ENCODE results near the gene IQSEC1.

The IQSEC1 gene

DNA sequence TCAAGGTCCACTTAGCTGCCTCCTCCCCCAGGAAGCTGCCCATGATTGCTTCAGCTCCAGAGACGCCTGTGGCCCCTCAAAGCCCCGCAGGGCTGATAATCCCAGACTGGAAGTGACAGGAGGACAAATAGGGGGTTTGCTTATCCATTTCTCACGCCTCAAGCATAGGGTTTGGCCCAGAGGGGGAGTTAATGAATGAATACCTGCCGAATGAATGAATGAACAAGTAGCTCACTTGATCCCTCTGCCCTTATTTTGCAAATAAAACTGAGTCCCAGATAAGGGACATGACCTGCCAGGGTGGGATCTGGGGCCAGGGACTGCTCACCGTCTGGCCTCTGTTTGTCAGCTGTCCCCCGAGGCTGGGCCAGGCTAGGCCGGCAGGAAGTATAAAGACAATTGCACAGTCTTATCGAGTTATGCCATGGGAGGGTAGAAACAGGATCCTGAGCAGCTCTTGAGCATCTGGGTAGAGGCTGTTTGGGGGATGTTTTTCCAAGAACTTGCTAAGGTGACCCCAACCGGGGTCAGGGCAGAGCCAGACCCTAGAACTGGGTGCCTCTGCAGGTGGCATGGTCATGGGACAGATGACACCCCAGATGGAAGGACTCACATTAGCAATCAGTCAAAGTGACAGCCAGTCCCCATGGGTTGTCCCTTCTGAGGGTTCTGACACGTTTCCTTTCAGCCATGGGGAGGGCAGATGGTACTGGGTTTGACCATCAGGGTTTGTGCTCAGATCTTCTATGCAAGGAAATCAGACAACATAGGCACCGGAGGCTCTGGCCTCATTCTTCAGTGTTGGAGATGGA is 45.0 kb downstream of the IQSEC1 start:
- no peak for DNase-seq (ENCODE audit: low spot score)

DNA sequence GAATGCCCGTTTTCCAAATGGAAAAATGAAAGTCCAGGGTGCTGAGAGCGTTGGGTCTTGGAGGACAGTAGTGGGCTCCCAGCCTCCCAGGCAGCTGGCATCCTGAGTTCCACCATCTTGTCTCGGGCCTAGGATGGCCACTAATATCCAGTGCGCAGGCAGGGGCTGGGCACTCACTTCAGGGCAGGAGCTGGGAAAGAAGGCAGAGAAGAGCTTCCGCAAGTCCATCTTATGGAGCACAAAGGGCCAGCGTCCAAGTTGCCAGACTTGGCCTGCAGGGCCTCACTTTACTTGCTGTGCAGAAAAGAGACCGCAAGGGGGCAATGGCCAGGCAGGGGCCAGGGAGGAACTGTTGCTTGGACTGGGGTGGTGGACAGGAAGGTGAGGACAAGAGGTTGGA is 46.1 kb downstream of the IQSEC1 start:
- DNase-seq (ENCODE audit: low spot score): no peak

DNA sequence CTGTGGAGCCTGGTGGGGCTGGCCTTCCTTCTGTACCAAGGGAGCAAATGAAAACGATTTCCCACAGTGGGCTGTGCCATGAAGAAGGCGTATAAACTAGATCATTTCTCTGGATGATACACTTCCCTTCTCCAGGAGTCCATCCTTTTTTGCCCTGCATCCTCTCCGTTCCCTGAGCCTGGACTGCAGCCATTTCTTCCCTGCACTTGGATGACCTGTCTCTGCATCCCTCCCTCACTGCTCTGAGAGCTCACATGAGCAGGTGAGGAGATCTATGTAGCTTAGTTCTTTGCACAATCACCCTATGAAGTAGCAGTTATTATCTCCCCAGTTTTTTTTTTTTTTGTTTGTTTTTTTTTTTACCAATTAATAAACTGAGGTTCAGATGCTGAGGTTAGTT is 46.7 kb downstream of the IQSEC1 start:
- DNase-seq (ENCODE audit: low spot score): no peak

DNA sequence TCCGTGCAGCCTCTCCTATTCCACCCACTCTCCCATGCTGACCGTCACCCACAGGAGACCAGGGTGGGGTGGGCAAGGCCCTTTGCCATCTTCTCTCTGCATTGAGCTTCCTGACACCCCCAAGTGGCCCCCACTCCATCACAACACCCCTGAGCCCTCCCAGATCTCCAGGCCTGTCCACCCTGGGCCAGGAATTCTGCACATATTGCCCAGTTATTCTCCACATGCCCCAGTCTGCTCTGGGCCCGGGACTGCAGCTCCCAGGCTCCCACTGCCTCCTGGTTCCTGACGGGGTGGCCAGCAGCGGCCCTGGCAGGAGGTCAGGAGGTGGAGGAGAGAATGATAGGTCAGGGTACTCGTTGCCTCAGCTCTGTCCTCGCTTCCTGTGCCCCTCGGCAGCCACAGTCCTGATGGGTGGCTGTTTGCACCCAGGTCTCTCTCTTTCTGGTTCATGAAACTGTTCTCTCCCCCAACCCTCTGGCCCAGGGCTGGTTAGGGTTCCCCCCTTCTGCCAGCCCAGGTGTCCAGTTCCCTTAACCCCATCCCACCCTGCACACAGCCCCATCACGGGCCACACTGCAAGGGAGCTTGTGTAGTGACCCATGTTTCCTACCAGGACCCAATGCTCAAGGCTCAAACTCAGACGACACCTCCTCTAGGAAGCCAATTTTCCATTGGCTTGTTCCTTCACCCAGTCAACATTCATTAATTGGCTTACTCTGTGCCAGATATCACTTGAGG is 47.3 kb downstream of the IQSEC1 start:
- no peak for DNase-seq (ENCODE audit: low spot score)

DNA sequence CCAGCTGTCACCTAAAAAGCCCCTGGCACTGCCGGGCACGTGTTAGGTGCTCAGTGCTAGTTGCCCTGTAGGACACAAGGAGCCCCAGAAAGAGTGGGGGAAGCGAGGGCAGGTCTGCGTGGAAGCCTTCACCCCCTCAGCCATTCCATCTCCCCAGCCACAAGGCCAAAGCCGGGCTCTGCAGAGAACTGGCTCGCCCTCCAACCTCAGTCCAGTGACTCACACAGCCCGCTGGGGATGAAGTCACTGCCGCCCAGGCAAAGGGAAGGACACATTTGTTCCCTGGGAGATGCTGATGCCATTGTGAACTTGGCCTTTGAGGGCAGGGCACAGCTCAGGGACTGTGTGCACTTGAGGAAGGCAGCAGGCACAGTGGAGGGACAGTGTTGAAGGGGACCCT is 48.1 kb downstream of the IQSEC1 start:
- DNase-seq (ENCODE audit: low spot score): peak; percentile 84

DNA sequence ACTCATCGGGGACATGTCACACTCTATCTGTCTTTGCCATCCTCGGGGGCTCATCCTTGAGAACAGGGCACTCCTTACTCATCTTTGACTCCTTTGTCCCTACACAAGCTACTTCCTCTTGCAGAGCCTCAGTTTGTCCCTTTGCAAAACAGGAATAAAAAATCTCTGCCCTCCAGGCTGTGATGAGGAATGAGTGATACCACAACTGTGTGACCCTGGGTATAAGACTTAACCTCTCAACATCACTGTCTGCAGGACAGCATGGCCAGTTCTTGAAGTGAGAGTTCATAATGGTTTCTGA is 48.5 kb downstream of the IQSEC1 start:
- no peak for DNase-seq (ENCODE audit: low spot score)

DNA sequence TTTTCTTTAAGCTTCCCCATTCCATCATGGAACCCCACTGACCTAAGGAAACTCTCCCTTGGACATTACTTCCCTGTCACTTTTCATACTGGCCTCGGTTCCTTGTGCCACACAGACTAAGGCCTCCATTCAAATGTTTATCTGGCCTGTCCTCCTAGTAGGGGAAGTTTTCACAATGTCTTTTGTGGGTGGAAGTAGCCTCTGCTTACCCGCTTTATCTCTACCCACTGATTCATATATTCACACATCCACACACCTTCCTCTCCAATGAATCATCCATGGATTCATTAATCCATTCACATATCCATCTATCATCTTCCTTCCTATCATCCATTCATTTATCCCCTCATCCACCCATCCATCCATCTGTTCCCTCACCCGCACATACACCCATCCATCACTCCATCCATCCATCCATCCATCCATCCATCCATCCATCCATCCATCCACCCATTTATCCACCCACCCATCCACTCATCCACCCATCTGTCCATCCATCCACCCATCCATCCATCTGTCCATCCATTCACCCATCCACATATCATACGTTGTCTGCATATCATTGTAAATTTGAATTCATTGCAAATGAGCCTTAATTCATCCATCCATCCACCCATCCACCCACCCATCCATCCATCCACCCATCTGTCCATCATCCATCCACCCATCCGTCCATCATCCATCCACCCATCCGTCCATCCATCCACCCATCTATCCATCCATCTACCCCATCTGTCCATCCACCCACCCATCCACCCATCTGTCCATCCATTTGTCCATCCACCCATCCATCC is 49.1 kb downstream of the IQSEC1 start:
- DNase-seq (ENCODE audit: low spot score): no peak

DNA sequence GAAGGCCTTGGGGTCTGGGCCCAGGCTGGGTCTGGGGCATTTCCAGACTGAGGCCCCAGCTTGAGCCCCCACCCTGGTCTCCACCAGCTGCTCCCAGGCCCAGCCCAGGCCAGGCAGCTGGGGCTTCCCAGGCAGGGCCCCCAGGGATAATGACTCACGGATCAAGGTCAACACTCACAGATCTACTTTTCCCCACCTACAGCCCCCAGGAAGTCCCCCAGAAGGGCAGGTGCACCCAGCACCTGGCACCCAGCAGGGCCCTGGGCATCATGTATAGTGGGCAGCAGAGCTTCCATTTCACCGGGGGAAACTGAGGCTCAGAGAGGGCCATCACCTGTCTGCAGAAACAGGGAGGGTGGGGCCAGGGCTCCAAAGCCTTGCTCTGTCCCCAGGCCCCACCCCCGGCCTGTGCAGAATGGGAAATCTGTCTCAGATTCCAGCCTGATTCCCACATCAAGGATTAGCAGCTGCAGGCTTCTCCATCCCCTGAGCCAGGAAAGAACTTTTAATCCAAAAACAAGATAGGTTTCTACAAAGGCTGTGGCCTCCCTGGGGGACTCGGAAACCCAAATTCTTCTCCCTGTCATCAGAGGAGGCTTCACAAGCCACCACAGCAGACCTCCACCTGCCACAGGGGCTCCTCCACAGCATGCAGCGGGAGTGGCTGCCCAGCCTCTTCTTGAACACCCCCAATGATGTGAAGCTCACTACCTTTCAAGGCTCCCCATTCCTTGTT is 49.8 kb downstream of the IQSEC1 start:
- DNase-seq (ENCODE audit: low spot score): no peak

DNA sequence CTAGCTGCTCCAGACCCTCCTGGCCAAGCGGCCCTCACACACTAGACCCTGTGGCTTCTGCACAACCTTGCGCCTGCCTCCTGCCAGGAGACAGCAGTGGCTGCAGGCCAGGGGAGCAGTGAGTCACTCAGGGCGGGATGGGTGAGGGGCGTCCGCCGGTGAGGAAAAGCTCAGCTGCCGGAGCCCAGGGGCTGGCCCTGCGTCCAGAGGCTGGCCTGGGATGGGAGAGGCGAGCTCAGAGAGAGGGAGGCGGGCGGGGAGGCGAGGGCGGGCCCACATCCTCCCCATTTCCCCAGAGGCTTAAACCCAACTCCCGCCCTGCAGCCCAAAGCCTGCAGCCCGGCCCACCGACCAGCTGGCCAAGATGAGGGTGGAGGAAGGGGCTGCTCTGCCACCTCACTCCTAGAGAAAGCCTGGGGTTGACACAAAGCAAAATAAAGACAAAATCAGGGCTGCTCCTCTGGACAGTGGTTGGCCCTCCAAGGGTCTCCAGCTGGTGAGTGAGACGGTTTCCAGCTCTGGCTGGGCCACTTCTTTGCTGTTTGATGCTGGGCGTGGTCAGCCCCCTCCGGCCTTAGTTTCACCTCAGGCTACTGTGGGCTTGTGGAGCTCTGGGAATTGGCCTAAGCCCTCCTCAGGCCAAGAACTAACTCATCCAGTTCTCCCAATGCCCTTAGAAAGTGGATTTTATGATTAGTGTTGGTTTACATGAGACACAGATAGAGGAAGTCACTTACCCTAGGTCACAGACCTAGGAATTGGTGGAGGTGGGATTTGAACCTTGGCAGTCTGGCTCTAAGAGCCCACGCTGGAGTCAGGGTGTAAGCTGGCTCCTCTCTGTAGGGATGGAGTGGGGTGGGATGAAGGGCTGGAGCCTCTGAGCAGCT is 50.6 kb downstream of the IQSEC1 start:
- peak; percentile 77 for DNase-seq (ENCODE audit: low spot score)

DNA sequence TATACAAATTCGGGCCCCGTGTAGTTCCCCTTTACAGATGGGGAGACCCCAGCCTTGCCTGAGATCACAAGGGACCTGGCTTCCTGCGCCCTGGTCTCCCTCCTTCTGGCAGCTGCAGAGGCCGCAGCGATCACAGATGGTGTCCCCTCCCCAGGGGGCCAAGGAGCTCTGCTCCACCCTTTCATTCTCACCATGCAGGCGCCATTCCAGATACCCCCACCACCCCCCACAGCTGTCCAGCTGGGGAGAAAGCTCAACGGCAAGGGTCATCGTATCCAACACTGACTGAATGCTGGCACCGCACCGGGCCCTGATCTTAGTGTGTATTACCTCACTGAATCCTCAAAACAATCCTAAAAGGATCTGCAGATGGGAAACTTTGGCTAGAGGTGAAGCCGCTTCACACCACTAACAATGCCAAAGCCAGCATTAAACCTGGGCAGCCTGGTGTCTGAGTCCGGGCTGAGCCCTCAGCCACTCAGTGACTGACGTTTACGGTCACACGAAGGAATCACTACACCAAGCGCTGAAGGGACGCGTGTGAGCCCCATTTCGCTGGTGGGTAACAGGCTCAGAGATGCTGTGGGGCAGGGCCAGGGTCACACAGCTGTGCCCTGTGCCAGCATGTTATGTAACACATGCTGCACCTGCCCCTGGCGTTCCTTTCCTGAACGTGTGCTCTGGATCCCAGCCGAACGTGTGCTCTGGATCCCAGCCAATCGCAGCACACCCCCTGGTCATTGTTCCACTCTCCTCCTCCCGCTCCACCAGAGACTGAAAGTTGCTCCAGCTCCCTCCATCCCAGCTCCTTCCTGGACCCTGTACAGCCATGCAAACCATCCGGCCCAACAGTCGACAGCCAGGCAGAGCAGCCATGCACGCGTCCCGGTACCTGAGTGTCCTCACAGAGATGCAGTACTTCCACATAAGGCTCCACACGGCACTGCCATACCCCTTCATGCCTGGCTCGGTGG is 51.8 kb downstream of the IQSEC1 start:
- no peak for DNase-seq (ENCODE audit: low spot score)

DNA sequence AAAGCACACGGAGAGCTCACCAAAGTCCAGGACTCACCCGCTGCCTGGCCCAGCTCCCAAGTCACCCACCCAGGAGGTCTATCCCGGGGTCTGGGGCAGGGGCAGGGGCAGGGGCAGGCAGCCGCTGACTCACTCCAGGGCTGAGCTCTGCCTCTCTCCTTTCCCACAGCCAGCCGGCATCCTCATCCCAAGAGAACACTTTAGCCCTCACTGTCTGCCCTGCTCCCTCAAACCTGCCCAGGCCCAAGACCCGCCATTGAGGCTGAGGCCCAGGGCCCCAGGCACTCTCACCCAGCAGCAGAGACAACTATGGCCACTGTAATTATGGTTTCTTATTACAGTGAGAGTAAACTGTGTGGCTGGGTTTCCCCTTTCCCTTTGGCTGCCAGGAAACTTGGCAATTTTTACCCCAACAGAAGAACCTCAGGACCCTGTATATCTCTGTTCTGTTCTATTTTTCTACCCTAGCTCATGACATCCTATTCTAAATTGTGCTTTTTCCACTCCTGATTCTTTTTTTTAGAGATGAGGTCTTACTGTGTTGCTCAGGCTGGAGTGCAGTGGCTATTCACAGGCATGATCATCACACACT is 53.0 kb downstream of the IQSEC1 start:
- no peak for DNase-seq (ENCODE audit: low spot score)

DNA sequence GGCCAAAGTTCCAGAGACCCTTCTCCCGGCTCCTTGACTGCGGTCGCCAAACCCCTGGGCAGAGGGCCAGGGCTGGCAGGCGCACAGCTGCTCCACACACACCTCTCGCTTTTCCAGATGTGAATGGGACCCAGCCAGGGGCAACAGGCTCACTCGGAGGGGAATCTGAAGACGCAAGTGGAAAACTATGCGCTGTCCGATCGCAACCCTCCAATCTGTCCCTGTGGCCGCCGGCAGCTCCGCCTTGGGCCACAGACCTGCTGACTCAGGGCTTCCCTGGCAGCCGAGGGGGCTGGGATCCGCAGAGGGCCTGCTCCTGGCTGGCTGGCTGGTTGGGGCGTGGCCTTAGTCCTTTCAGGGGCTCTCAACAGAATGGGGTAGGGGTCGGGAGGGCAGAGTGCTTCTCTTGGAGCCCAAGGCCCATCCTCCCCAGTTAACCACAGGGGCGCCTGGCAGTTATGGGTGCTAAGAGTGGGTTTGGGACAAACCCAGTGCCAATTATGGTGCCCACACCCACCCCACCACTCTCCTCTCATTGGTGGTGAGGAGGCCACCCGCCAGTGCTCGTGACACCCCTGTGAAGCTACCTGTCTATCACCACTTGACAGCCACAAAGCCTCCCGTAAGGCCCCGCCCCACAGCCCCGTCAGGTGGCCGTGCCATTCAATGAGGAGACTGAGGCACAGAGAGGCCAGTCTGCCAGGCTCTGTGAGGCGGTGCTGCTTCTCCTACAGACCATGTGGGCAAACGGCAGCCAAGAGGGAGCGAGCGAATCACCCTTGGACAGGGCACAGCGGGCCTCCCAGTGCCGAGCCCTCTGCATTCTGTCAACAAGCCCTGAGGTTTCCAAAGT is 53.8 kb downstream of the IQSEC1 start:
- peak; percentile 90 for DNase-seq (ENCODE audit: low spot score)

DNA sequence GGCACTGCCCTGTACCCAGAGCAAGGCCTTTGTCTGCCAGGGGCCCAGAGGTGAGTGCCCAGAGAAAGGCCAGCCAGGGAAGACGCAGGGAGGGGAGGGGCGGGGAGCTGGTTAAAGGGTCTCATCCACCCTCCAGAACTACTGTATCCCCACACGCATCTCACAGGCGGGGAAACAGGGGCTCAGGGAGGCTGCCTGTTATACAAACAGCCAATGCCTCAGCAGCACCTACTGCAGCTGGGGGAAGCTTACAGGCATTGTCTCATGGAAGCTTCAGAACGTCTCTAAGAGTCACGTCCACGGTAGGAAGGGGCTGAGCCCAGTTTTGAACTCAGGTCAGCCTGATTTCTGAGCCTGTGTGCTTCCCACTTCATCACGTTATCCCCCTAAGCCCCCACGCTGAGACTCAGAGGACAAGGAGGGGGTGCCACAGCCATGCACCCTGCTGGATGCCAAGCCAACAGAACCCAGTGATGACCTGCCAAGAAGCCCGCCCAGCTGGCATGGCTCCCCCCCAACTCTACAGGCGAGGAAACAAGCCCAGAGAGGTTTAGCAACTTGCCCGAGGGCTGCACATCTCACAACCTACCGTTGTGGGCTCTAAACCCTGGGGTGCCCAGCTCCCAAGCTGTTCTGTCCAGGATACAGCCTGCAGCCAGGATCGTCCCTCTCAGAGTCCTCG is 54.5 kb downstream of the IQSEC1 start:
- no peak for DNase-seq (ENCODE audit: low spot score)

DNA sequence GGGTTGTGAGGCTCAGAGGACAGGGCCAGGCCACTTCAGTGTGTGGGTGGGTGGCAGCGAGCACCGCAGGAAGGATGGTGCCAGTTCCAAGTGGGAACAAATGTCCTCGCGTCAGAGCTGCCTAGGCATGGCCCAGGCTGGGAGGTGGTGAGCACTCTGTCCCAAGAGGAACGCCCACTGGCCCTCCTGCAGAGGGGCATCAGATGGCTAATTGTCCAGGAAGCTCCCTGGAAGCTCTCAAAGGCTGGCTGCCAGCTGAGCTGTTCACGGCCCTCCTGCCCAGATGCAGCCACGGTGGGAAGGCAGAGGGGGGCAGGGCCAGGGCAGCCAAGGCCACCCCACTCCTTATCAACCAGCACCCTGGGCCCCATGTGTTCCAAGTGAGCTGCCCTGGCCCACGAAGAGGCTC is 55.2 kb downstream of the IQSEC1 start:
- no peak for DNase-seq (ENCODE audit: low spot score)

DNA sequence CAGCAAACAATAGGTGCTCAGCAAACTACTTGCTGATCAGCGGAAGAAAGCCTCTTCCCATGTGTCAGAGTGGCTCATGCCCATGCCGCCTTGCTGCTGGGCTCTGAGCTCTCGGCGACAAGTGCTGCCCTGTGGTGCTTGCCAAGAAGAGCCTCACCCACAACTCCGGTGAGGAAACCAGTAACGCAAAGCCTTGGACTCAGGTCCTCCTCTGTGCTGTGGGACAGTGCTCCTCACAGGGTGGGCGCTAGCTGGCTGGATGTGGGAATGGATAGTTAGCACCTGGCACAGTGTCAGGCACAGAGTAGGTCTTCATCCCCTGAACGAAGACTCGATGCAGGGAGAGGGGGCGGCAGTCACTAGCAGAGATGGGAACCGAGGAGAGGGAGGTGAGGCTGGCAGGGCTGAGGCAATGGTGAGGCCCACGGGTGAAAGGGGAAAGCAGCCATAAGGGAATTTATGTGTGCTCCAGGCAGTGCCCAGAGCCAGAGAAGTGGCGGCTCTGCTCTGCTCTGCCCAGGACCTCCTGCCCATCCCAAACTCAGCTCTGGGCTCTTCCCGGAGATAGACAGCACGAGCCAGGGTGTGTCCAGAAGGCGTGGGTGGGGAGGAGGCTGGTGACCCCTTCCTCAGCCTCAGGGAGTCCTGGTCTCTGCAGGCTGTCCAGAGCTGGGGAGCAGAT is 55.7 kb downstream of the IQSEC1 start:
- DNase-seq (ENCODE audit: low spot score): no peak

DNA sequence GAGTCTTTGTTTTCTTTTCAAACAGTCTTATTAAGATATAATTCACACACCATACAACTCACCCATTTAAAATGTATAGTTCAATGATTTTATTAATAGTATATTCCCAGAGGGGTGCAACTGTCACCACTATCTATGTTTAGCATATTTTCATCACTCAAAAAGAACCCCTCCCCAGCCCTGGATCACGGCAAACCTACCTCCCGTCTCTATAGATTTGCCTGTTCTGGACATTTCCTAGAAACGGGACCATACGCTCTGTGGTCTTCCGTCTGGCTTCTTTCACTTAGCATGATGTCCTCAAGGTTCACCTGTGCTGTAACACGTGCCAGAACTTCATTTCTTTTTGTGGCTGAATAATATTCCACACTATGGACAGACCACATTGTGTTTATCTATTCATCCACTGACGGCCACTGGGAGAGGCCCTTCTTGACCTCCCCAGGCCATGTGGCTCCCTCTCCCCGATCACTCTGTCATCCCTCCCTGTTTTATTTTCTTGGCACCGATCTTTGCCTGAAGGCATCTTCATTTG is 56.4 kb downstream of the IQSEC1 start:
- no peak for DNase-seq (ENCODE audit: low spot score)

DNA sequence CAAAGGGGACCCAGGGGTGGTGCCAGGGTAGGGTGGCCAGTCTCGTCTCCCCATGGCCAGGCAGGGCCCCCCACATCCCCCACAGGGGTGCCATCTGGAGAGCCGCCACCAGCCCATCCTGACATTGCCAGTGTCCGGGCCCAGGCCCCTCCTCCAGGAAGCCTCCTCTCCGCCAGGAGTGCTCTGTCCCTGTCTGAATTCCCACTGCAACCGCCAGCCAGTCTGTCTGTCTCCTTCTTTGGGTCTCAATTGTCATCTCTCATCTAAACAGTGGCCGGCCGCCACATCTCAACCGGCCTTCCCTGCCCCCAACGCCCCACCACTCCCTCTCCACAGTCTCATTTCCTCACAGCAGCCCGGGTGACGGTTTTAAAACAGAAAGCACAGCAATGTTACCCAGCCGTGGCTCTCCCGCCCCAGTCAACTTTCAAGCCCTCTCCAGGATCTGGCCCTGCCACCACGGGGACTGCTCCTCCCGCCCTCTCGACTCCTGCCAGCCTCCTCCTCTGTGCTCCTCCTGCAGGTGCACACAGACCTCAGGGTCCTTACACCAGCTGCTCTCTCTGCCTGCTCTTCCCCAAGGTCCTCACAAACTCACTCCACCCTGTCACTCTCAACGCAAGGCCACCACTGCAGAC is 57.0 kb downstream of the IQSEC1 start:
- DNase-seq (ENCODE audit: low spot score): no peak

All from AG08396 (cell line).